Hepatocyte (in vitro differentiated cells): ENCODE results near the gene ADAMTS13. TPM values are rescaled to one million over a fixed set of nuclear protein-coding genes. Genes with fewer than 3 reads are reported as not detected.

Experiments used
- DNase-seq: peaks from one replicate; pipeline ENCODE4 v3.0.0-alpha.2; 2016; ENCODE audit warnings: low spot score
- H2AFZ ChIP-seq: fragments of 200-600 bp; sonication (generic); 2 replicates; pipeline ENCODE4 v1.6.0; 2016; ENCODE audit warnings: antibody characterized with exemption, mild to moderate bottlenecking
- H3K27ac ChIP-seq: fragments of 200-600 bp; sonication (generic); 2 replicates; pipeline ENCODE4 v1.5.1; 2016; ENCODE audit warnings: mild to moderate bottlenecking
- H3K27me3 ChIP-seq: fragments of 200-600 bp; sonication (generic); 2 replicates; pipeline ENCODE4 v1.6.1; 2016
- H3K36me3 ChIP-seq: fragments of 200-600 bp; sonication (generic); replicated peaks from 2 replicates; pipeline ENCODE4 v1.5.1; 2016; ENCODE audit warnings: low read depth; ENCODE audit not compliant: insufficient read depth
- H3K4me1 ChIP-seq: fragments of 200-600 bp; sonication (generic); 2 replicates; pipeline ENCODE4 v1.5.1; 2016; ENCODE audit warnings: mild to moderate bottlenecking, moderate library complexity; ENCODE audit not compliant: insufficient read depth
- H3K4me2 ChIP-seq: fragments of 200-600 bp; sonication (generic); 2 replicates; pipeline ENCODE4 v1.6.0; 2016
- H3K4me3 ChIP-seq: fragments of 200-600 bp; sonication (generic); 2 replicates; pipeline ENCODE4 v1.5.1; 2016; ENCODE audit warnings: mild to moderate bottlenecking
- H3K79me2 ChIP-seq: fragments of 200-600 bp; sonication (generic); 2 replicates; pipeline ENCODE4 v1.6.0; 2017; ENCODE audit warnings: mild to moderate bottlenecking
- H3K9me2 ChIP-seq: fragments of 200-600 bp; sonication (generic); replicated peaks from 2 replicates; pipeline ENCODE4 v1.6.0; 2017; ENCODE audit warnings: mild to moderate bottlenecking; ENCODE audit not compliant: insufficient read depth
- H3K9me3 ChIP-seq: fragments of 200-600 bp; sonication (generic); 2 replicates; pipeline ENCODE4 v1.5.1; 2016; ENCODE audit warnings: low read depth, mild to moderate bottlenecking
- H4K20me1 ChIP-seq: fragments of 200-600 bp; sonication (generic); 2 replicates; pipeline ENCODE4 v1.6.0; 2016; ENCODE audit warnings: mild to moderate bottlenecking; ENCODE audit not compliant: insufficient read depth, poor library complexity, severe bottlenecking
- EZH2 ChIP-seq: fragments of 200-600 bp; sonication (generic); IDR thresholded peaks from 2 replicates; pipeline ENCODE4 v1.6.1; 2016; ENCODE audit warnings: antibody characterized with exemption, mild to moderate bottlenecking, borderline replicate concordance
- EZH2phosphoT487 ChIP-seq: fragments of 200-600 bp; sonication (generic); IDR thresholded peaks from one replicate; pipeline ENCODE4 v1.6.1; 2018; ENCODE audit warnings: antibody characterized with exemption, mild to moderate bottlenecking, low read depth, moderate library complexity; ENCODE audit not compliant: unreplicated experiment, severe bottlenecking
- WGBS: methylation state at CpG from one replicate; pipeline ENCODE4 v1.1.6; 2016; ENCODE audit warnings: low lambda C conversion rate; ENCODE audit errors: missing lambda C conversion rate; 5-methylcytosine and 5-hydroxymethylcytosine counted together
- polyA plus RNA-seq: library from polyadenylated mRNA; unstranded; fragments of >200 nt; fragmentation: Nextera tagmentation; extraction: Ambion mirVana; gene quantifications from 2 replicates; pipeline ENCODE4 v1.2.1, GENCODE V29; 2016
- total RNA-seq: library from RNA; depleted of rRNA; stranded (reverse); fragments of >200 nt; gene quantifications from 2 replicates; pipeline ENCODE4 v1.2.3, GENCODE V29; 2014
- TF ChIP-seq, protein P1 (sequence below): fragments of 200-600 bp; sonication (generic); IDR thresholded peaks from 2 replicates; pipeline ENCODE4 v1.5.1; 2016; ENCODE audit warnings: antibody characterized with exemption, mild to moderate bottlenecking; ENCODE audit not compliant: poor library complexity

ADAMTS13 gene
- total and polyA plus RNA-seq, 2 experiments from 2014 or later: 6.5 to 6.8 TPM

GRCh38 chr9:133436681-133437080, 14.5 kb downstream of the ADAMTS13 start:
- WGBS: 96% methylated on average over 5 of the region's 16 CpGs
- no peak overlapping the region for H3K4me3 ChIP-seq
- H4K20me1 ChIP-seq: no peaks in the 10 kb centered on the region
- TF ChIP-seq EZH2 (no peak), EZH2phosphoT487 (no peak)
- TF ChIP-seq, protein P1, sequence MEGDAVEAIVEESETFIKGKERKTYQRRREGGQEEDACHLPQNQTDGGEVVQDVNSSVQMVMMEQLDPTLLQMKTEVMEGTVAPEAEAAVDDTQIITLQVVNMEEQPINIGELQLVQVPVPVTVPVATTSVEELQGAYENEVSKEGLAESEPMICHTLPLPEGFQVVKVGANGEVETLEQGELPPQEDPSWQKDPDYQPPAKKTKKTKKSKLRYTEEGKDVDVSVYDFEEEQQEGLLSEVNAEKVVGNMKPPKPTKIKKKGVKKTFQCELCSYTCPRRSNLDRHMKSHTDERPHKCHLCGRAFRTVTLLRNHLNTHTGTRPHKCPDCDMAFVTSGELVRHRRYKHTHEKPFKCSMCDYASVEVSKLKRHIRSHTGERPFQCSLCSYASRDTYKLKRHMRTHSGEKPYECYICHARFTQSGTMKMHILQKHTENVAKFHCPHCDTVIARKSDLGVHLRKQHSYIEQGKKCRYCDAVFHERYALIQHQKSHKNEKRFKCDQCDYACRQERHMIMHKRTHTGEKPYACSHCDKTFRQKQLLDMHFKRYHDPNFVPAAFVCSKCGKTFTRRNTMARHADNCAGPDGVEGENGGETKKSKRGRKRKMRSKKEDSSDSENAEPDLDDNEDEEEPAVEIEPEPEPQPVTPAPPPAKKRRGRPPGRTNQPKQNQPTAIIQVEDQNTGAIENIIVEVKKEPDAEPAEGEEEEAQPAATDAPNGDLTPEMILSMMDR: no peak
- no peak for DNase-seq
- no peaks in the 10 kb centered on the region for H3K9me3 ChIP-seq
- H3K79me2 ChIP-seq: no peaks in the 10 kb centered on the region
- H3K4me1 ChIP-seq: no peaks in the 10 kb centered on the region
- no peak overlapping the region for H2AFZ ChIP-seq
- no peak overlapping the region for H3K4me2 ChIP-seq
- no peak overlapping the region for H3K27ac ChIP-seq
- H3K27me3 ChIP-seq: no peaks in the 10 kb centered on the region
- H3K36me3 ChIP-seq: no peaks in the 10 kb centered on the region
- H3K9me2 ChIP-seq: no peaks in the 10 kb centered on the region

GRCh38 chr9:133437753-133438531, 15.8 kb downstream of the ADAMTS13 start:
- Histone ChIP-seq H3K27ac (no peak overlapping the region), H2AFZ (no peak overlapping the region), H3K4me3 (no peak overlapping the region), H3K36me3 (no peaks in the 10 kb centered on the region), H3K4me2 (no peak overlapping the region), H3K4me1 (no peaks in the 10 kb centered on the region), H3K79me2 (no peaks in the 10 kb centered on the region), H4K20me1 (no peaks in the 10 kb centered on the region), H3K9me3 (no peaks in the 10 kb centered on the region), H3K9me2 (no peaks in the 10 kb centered on the region), H3K27me3 (no peaks in the 10 kb centered on the region)
- no peak for DNase-seq
- WGBS: 93% methylated on average over 19 of the region's 20 CpGs
- TF ChIP-seq EZH2phosphoT487: no peak
- TF ChIP-seq, protein P1: peak; percentile 15

DNA sequence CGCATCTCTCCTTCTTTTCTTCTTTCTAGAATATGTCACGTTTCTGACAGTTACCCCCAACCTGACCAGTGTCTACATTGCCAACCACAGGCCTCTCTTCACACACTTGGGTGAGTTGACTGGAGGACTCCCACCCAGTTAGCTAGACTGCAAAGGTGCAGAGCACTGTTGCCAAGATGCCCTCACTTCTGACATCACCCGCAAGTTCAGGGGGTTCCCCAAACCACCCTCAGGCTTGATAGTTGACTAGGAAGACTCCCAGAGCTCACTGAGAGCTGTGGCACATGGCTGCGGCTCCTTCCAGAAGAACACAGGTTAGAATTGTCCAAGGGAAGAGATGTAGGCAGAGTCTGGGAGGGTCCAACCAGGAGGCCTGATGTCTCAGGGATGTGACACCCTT, 17.2 kb downstream of the ADAMTS13 start:
- no peak for DNase-seq
- H4K20me1 ChIP-seq: no peaks in the 10 kb centered on the region
- TF ChIP-seq EZH2 (no peak), EZH2phosphoT487 (no peak)
- TF ChIP-seq, protein P1: no peak
- H3K4me2 ChIP-seq: no peak overlapping the region
- no peaks in the 10 kb centered on the region for H3K9me3 ChIP-seq
- no peak overlapping the region for H2AFZ ChIP-seq
- H3K27ac ChIP-seq: no peak overlapping the region
- H3K9me2 ChIP-seq: no peaks in the 10 kb centered on the region
- H3K4me1 ChIP-seq: no peaks in the 10 kb centered on the region
- no peaks in the 10 kb centered on the region for H3K36me3 ChIP-seq
- no peaks in the 10 kb centered on the region for H3K79me2 ChIP-seq
- WGBS: 89% methylated on average over 4 of the region's 4 CpGs
- H3K27me3 ChIP-seq: no peaks in the 10 kb centered on the region
- no peak overlapping the region for H3K4me3 ChIP-seq
